ENCODE measurements around the gene NALCN. TPM values are rescaled to one million over a fixed set of nuclear protein-coding genes. Genes with fewer than 3 reads are reported as not detected.
A peak's percentile ranks its signal among the peaks of the same experiment; 100 is the strongest.

The NALCN gene
- total and polyA plus RNA-seq, 2 experiments from 2014 or later, result 0.50 to 0.87 TPM

DNA sequence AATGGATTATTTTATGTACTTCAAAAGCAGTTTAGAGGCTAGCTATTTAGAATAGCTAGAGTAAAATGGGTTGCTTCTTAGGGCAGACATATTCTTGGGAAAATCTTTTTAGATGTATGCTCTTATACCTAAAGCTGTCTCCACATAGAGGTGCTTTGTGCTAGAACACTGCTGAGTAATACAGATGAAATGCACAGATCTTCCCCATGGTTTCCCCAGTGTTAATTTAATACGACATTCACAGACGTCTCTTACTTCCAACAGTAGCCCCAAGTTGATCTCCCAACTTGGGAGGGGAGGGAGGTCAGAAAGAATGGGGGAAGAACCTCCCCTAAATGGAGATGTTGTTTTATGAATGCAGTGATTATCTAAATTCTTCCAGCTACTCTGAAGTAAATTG is 16.9 kb downstream of the NALCN start (continued):
- TF ChIP-seq ZNF462 (CRISPR knock-in tag; IDR thresholded peaks at IDR 0.05) (no peak), EZH2phosphoT487 (IDR thresholded peaks at IDR 0.05; ENCODE audit: unreplicated experiment) (no peak), ETS1 (IDR thresholded peaks at IDR 0.05) (no peak), NANOG (IDR thresholded peaks at IDR 0.05; ENCODE audit: borderline replicate concordance) (no peak)

GRCh38 chr13:101398920-101399319 is 17.4 kb downstream of the NALCN start:
- Histone ChIP-seq H3K4me1 (ENCODE audit: insufficient read depth) (no peaks in the 10 kb centered on the region), H3K4me2 (no peak overlapping the region), H4K20me1 (replicated peaks; ENCODE audit: insufficient read depth) (no peaks in the 10 kb centered on the region), H2AFZ (0 out of 2 replicates have a peak overlapping the region, but pooled peaks have one; percentile 23), H3K27me3 (ENCODE audit: insufficient read depth) (no peaks in the 10 kb centered on the region), H3K79me2 (replicated peaks; ENCODE audit: insufficient read depth) (no peaks in the 10 kb centered on the region), H3F3A (replicated peaks; ENCODE audit: low read depth) (no peaks in the 10 kb centered on the region), H3K4me3 (no peak overlapping the region), H3K9me2 (ENCODE audit: insufficient read depth) (no peaks in the 10 kb centered on the region), H3K36me3 (ENCODE audit: insufficient read depth) (no peaks in the 10 kb centered on the region), H3K27ac (ENCODE audit: low read depth) (no peak overlapping the region)
- H3K4me1 Mint-ChIP-seq, result peaks cover 4% of the 10 kb centered on the region
- no peaks in the 10 kb centered on the region for H3K9me3 Mint-ChIP-seq
- H3K36me3 Mint-ChIP-seq (ENCODE audit: low read depth), result no peaks in the 10 kb centered on the region
- H3K4me3 Mint-ChIP-seq, result no peak overlapping the region
- ATAC-seq (no peak), DNase-seq (ENCODE audit: low spot score) (no peak)
- H3K27ac Mint-ChIP-seq, result no peak overlapping the region
- no peaks in the 10 kb centered on the region for H3K27me3 Mint-ChIP-seq (ENCODE audit: insufficient read depth, low read depth, poor library complexity)
- TF ChIP-seq ZNF331 (CRISPR knock-in tag; IDR thresholded peaks at IDR 0.05; ENCODE audit: low read depth) (no peak), ETS1 (IDR thresholded peaks at IDR 0.05) (no peak), CREB1 (CRISPR knock-in tag; IDR thresholded peaks at IDR 0.05; ENCODE audit: low read depth) (no peak), JUNB (IDR thresholded peaks at IDR 0.05; ENCODE audit: unreplicated experiment) (no peak), ZNF114 (CRISPR knock-in tag; IDR thresholded peaks at IDR 0.05) (no peak), EZH2phosphoT487 (IDR thresholded peaks at IDR 0.05; ENCODE audit: unreplicated experiment) (no peak), NANOG (IDR thresholded peaks at IDR 0.05; ENCODE audit: borderline replicate concordance) (no peak), REST (IDR thresholded peaks at IDR 0.05; ENCODE audit: unreplicated experiment) (no peak)
- TF ChIP-seq, protein P1, sequence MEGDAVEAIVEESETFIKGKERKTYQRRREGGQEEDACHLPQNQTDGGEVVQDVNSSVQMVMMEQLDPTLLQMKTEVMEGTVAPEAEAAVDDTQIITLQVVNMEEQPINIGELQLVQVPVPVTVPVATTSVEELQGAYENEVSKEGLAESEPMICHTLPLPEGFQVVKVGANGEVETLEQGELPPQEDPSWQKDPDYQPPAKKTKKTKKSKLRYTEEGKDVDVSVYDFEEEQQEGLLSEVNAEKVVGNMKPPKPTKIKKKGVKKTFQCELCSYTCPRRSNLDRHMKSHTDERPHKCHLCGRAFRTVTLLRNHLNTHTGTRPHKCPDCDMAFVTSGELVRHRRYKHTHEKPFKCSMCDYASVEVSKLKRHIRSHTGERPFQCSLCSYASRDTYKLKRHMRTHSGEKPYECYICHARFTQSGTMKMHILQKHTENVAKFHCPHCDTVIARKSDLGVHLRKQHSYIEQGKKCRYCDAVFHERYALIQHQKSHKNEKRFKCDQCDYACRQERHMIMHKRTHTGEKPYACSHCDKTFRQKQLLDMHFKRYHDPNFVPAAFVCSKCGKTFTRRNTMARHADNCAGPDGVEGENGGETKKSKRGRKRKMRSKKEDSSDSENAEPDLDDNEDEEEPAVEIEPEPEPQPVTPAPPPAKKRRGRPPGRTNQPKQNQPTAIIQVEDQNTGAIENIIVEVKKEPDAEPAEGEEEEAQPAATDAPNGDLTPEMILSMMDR (conservative IDR thresholded peaks at IDR 0.05; ENCODE audit: low read depth in 2 of 2), result no peak
